ENCODE data around the gene AMIGO1.

AMIGO1 gene

DNA sequence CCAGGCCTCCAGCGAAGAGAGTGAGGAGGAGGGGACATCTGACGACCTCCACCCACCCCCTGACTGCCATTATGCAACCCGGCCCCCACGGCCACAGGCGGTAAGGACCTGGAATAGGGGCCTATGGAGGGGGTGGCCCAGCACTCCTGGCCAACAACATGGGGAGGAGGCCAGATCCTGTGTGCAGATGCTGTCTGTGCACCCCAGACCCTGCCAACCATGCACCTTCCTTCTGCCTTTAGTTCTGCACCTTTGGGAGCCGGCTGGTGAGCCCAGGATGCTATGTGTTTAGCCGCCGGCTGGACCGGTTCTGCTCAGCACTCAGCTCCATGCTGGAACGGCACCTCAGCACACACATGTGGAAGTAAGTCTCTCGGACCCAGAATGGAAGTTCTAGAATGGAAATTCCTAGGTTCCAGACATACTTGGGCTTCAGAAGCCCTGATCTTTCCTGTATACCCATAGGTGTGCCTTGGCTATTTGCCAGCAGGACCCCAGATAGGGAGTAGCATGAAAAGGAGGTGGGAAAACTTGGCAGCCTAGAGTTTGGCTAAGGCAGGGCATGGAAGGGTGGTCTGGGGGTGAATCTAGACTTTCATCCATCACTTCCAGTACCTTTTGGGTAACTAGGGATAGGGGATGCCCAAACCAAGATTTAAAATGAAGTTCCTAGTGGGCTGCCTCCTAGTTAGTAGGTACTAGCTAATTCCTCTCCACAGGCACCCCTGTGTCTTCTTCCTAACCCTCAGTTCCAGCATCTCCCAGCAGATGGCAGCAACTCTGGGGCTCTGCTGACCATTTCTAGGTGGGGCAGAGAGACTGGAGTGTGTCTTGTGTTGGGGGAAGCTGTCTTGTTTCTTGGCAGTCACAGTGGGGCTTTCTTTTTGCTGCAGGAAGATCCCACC lies 19.2 kb downstream of the AMIGO1 start:
- peak; percentile 75 for DNase-seq (ENCODE audit: low spot score)
- TF ChIP-seq, protein P1, sequence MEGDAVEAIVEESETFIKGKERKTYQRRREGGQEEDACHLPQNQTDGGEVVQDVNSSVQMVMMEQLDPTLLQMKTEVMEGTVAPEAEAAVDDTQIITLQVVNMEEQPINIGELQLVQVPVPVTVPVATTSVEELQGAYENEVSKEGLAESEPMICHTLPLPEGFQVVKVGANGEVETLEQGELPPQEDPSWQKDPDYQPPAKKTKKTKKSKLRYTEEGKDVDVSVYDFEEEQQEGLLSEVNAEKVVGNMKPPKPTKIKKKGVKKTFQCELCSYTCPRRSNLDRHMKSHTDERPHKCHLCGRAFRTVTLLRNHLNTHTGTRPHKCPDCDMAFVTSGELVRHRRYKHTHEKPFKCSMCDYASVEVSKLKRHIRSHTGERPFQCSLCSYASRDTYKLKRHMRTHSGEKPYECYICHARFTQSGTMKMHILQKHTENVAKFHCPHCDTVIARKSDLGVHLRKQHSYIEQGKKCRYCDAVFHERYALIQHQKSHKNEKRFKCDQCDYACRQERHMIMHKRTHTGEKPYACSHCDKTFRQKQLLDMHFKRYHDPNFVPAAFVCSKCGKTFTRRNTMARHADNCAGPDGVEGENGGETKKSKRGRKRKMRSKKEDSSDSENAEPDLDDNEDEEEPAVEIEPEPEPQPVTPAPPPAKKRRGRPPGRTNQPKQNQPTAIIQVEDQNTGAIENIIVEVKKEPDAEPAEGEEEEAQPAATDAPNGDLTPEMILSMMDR (IDR thresholded peaks at IDR 0.05; ENCODE audit: extremely low read depth, missing control alignments): peak; percentile 81

DNA sequence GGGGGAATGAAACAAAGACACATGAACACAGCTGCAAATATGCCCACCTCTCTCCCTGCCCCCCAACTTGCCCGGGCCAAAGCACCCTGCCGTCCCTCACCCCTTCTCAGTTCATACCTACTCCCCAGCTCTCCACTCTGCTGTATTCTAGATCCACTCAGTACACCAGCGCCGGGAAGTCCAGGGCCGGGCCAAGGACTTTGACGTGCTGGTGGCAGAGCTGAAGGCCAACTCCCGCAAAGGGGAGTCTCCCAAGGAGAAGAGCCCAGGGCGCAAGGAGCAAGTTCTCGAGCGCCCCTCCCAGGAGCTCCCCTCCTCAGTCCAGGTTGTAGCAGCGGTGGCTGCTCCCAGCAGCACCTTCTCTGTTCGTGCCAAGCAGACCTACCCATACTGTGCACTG lies 20.8 kb downstream of the AMIGO1 start:
- TF ChIP-seq, protein P1 (IDR thresholded peaks at IDR 0.05; ENCODE audit: extremely low read depth, missing control alignments): no peak
- no peak for DNase-seq (ENCODE audit: low spot score)

DNA sequence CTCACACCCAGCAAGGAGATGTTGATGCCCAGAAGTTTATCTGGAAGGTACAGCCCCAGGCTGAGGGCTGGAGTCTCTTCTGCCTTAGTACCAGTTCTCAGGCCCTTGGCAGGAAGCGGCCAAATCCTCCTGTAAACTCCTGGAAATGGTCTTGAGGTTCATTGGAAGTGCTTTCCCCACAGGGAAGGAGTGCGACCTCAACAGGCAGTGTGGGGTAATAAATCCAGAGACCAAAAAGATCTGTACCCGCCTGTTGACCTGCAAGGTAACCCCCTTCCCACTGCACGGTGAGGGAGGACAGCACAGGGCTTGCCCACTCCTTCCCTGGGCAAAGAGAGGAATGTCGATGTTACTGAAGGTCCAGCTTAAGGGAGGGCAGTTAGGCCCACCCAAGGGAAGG lies 21.3 kb downstream of the AMIGO1 start:
- TF ChIP-seq, protein P1 (IDR thresholded peaks at IDR 0.05; ENCODE audit: extremely low read depth, missing control alignments): no peak
- no peak for DNase-seq (ENCODE audit: low spot score)

DNA sequence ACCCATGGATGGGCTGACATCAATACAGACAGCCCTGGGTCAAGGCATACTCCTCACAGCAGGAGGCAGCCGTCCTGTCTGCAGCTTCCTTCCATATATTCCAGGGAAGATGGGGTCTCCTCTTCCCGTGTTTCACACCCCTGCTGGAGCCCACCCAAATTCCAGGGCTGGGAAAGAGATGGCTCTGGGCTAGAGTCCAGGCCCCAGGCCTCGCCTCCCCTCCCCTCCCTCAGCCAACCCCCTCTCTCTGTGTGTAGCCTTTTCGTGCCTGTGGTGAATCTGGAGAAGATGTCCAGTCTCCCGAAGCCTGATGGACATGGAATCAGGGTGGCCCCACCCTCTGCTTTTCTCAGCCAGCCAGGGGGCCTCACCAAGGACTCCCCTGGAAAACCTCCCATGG lies 22.3 kb downstream of the AMIGO1 start:
- no peak for DNase-seq (ENCODE audit: low spot score)
- TF ChIP-seq, protein P1 (IDR thresholded peaks at IDR 0.05; ENCODE audit: extremely low read depth, missing control alignments): no peak

DNA sequence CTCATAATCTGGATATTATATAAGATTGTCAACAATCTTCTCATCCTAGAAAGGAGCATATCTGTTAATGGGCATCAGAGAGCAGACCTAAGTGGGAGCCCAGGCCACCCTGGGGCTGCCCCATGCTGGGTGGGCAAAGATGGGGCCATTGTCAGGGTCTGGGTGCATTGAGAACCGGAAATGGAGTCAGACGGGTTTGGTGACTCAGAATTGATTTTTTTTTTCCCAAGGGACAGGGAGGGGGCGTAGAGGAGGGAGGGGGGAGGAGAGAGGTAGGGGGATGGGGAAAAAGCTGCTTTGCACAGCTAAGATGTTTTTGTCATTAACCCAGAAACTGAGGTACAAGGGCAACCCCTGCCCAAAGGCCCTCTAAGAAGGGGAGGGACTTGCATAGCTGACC lies 24.5 kb downstream of the AMIGO1 start:
- TF ChIP-seq, protein P1 (IDR thresholded peaks at IDR 0.05; ENCODE audit: extremely low read depth, missing control alignments): no peak
- no peak for DNase-seq (ENCODE audit: low spot score)

DNA sequence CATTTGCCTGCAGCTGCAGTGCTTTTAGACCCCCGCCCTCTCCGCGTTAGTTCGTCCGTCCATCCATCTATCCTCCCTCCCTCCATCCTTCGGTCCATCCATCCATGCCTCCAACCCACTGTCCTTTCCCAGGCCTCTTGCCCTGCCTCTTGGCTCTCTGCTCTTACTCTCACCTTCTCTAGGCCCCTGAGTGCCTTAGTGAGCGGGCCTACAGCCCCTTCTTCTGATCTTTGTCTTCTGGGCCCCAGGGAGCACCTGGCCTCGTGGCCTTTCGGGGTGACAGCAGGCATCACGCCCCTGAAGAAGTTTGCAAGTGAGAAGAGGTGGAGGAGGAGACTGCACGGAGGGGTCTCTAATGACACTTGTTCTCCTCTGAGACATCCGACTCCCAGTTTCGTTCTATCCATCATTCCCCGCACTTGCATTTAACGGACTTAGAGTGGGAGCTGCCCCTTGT lies 25.0 kb downstream of the AMIGO1 start:
- no peak for DNase-seq (ENCODE audit: low spot score)
- TF ChIP-seq, protein P1 (IDR thresholded peaks at IDR 0.05; ENCODE audit: extremely low read depth, missing control alignments): no peak

DNA sequence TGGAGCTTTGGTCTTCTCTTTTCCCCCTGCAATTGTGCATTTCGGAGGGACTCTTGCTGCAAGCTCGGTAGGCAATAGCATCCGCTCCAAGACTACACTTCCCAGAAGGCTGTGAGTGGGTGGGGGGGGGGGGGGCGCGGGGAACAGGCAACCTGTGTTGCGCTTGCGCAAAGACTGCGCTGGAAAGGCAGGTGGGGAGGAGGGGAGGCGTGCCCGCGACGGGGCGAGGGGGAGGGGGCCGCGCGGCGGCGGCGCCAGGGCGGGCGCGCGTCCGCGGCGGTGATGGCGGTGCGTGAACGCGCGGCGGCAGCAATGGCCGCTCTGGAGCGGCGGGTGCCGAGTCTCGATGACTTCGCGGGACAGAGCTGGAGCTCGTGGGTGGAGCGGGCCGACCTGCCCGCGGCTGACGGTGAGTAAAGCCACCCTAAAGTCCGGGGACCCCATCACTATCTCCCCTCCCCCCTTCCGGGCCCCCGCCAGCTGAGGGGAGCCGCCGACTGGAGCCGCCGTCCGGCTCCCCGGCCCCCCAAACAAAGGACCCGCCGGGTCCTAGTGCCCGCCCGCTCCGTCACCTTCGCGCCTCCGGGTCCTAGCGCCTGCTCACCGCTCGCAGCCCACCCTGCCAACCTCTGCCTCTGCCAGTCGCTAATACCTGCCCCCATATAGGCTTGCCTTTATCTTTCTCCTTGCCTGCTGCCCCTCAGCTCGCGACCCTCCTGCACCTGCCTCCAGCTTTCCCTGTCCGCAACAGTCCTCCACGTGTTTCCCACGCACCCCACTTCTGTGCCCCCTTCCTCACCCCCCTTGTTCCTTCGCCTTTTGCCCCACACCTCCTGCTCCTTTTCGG lies 25.6 kb downstream of the AMIGO1 start, which contains the start of gene ATXN7L2:
TSS of gene ATXN7L2 (plus strand) at position 234 of the 847 bp plus-strand sequence. CDS start at position 283, 49 bp downstream.
- DNase-seq (ENCODE audit: low spot score): peak; percentile 99
- TF ChIP-seq, protein P1 (IDR thresholded peaks at IDR 0.05; ENCODE audit: extremely low read depth, missing control alignments): no peak

Data from GM20000 (cell line).